Nephron progenitor cell (in vitro differentiated cells): Measurements from ENCODE around the gene LMAN1L.
"Not testable (repeated sequence)": the region's sequence is repeated elsewhere in the genome, so short reads cannot be mapped to it uniquely, and the experiment has no call there.

Source experiments
- DNase-seq: peaks from one replicate; pipeline ENCODE4 v3.0.0; 2021
- H3K27ac Mint-ChIP-seq: 2 replicates; pipeline ENCODE4 v1.8.0; 2021; ENCODE audit warnings: mild to moderate bottlenecking, moderate library complexity, mixed read lengths
- H3K27me3 Mint-ChIP-seq: 2 replicates; pipeline ENCODE4 v1.8.0; 2021; ENCODE audit warnings: mild to moderate bottlenecking, low read depth, mixed read lengths; ENCODE audit not compliant: poor library complexity
- H3K36me3 Mint-ChIP-seq: 2 replicates; pipeline ENCODE4 v1.8.0; 2021; ENCODE audit warnings: low read depth, mixed read lengths
- H3K4me1 Mint-ChIP-seq: 2 replicates; pipeline ENCODE4 v1.8.0; 2021; ENCODE audit warnings: mixed read lengths
- H3K4me3 Mint-ChIP-seq: 2 replicates; pipeline ENCODE4 v1.8.0; 2021; ENCODE audit warnings: mild to moderate bottlenecking, moderate library complexity, mixed read lengths
- H3K9me3 Mint-ChIP-seq: 2 replicates; pipeline ENCODE4 v1.8.0; 2021; ENCODE audit warnings: mild to moderate bottlenecking, moderate library complexity, mixed read lengths
- CTCF ChIP-seq: fragments of 200-600 bp; sonication (generic); IDR thresholded peaks from 2 replicates; pipeline ENCODE4 v1.5.0; 2021; ENCODE audit warnings: antibody characterized with exemption

Gene LMAN1L

GRCh38 chr15:74784426-74785193 lies 28.0 kb upstream of the LMAN1L start:
- no peak overlapping the region for H3K27ac Mint-ChIP-seq
- no peak for TF ChIP-seq CTCF
- H3K4me3 Mint-ChIP-seq = peak overlapping the region; percentile 43
- peaks cover 77% of the 10 kb centered on the region for H3K4me1 Mint-ChIP-seq
- DNase-seq = no peak
- H3K36me3 Mint-ChIP-seq = peaks cover 4% of the 10 kb centered on the region
- H3K9me3 Mint-ChIP-seq = no peaks in the 10 kb centered on the region
- H3K27me3 Mint-ChIP-seq = peaks cover 8% of the 10 kb centered on the region

- H3K27me3 Mint-ChIP-seq = peaks cover 9% of the 10 kb centered on the region
- no peak for DNase-seq
- peak overlapping the region; percentile 43 for H3K4me3 Mint-ChIP-seq
- H3K36me3 Mint-ChIP-seq = peaks cover 4% of the 10 kb centered on the region
- no peak for TF ChIP-seq CTCF
- peaks cover 74% of the 10 kb centered on the region for H3K4me1 Mint-ChIP-seq
- H3K27ac Mint-ChIP-seq = no peak overlapping the region
- no peaks in the 10 kb centered on the region for H3K9me3 Mint-ChIP-seq
Observed at GRCh38 chr15:74785194-74786032, 27.2 kb upstream of the LMAN1L start.

- peaks cover 73% of the 10 kb centered on the region for H3K4me1 Mint-ChIP-seq
- not testable (repeated sequence) for H3K4me3 Mint-ChIP-seq, H3K36me3 Mint-ChIP-seq
Observed at GRCh38 chr15:74786081-74786480, 26.6 kb upstream of the LMAN1L start.

GRCh38 chr15:74786551-74787165 lies 26.0 kb upstream of the LMAN1L start:
- Mint-ChIP-seq H3K4me1 (peaks cover 72% of the 10 kb centered on the region), H3K9me3 (no peaks in the 10 kb centered on the region), H3K4me3 (no peak overlapping the region), H3K27me3 (peaks cover 9% of the 10 kb centered on the region), H3K36me3 (peaks cover 4% of the 10 kb centered on the region), H3K27ac (no peak overlapping the region)
- TF ChIP-seq CTCF = no peak
- DNase-seq = no peak

More at GRCh38 chr15:74786081-74786480, 26.6 kb upstream of the LMAN1L start:
- not testable (repeated sequence) for DNase-seq, H3K27me3 Mint-ChIP-seq, H3K27ac Mint-ChIP-seq, H3K9me3 Mint-ChIP-seq

- H3K27me3 Mint-ChIP-seq = peaks cover 9% of the 10 kb centered on the region
- peak; percentile 68 for DNase-seq
- H3K4me1 Mint-ChIP-seq = peaks cover 79% of the 10 kb centered on the region
- H3K27ac Mint-ChIP-seq = no peak overlapping the region
- peak; percentile 56 for TF ChIP-seq CTCF
- peaks cover 4% of the 10 kb centered on the region for H3K36me3 Mint-ChIP-seq
- H3K9me3 Mint-ChIP-seq = no peaks in the 10 kb centered on the region
- no peak overlapping the region for H3K4me3 Mint-ChIP-seq
Observed at GRCh38 chr15:74787251-74788041, 25.2 kb upstream of the LMAN1L start.
